GM18498 (cell line): ENCODE measurements around the gene CTNNA1.
"Not testable (repeated sequence)": the region's sequence is repeated elsewhere in the genome, so short reads cannot be mapped to it uniquely, and the experiment has no call there.

Experiments
- ATAC-seq: cut with Tn5 transposase; IDR thresholded peaks from one replicate; pipeline ENCODE4 v1.9.1; 2021; ENCODE audit warnings: mild to moderate bottlenecking, moderate library complexity; ENCODE audit not compliant: unreplicated experiment

CTNNA1 gene

GRCh38 chr5:138724470-138725146, 28.6 kb upstream of the CTNNA1 start:
- ATAC-seq: no peak

DNA sequence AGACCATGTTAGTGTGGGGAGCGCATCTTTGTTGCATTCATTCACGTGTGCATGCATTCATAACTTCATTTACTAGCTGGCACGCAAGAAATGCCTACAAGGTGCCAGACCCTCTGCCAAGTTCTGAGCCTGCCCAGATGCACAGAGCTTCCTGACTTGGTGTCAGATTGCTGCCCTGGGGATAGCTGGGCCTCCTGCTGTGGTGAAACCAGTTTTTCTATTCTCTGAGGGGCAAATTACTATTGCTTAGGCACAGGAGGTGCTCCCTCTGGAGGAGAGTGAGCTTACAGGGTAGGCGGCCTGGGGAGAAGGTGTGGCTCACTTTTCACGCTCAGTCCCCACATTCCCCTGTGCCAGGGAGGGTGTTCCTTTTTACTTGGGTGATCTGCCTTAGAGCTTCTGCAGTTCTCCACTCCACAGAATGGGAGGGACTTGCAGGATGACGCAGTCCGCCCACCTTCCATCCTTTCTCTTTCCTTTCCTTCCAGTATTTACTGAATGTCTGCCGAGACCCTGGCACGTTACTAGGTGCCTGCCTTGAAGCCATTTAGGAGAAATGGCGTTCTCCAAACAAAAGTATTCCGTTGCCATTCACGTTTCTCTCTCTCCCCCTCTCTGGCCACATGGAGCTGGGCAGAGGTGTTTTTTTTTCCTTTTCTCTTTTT, 27.9 kb upstream of the CTNNA1 start:
- ATAC-seq: no peak

DNA sequence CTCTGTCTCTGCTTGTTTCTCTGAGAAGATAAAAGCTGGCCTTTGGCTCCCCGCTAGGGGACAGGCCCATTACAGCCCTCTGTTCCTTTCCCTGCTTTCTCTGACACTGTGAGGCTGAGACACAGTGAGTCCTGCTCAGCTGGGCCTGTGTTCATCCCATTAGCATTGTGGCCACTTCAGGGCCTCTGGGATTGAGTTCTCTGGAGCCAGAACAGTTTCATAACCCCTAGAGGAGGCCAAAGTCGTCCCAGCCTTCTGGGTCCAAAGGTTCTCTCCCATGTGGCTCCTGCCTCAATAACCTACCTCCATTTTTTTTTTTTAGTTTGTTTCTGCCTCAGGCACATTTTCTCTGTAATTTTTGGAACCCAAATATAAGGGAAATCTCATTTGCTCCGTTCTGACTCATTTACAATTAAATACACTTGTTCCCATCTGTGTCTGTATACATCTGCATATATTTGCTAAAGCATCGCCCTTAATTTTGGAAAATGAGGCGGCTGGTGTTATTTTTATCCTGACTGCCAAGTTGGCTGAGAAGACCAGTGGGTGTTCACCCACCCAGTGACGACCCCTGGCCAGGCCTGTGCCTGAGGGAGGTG, 27.3 kb upstream of the CTNNA1 start:
- ATAC-seq: no peak

DNA sequence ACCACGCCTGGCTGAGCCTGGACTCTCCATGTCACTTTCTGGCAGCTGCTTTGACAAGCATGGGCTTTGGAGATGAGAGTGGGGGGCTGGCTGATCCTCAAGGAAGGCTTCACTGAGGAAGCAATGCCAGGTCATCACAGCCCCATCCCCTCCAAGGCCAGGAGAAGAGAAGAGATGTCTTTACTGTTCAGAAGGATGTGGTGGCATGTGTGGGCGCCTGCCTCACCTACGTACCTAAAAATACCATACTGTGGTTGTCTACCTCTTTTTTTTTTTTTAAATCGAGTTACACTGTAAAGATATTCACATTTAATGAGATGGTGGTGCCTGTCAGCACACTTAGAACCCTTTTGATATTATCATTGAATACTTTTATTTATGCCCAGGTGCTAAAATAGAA, 26.4 kb upstream of the CTNNA1 start:
- no peak for ATAC-seq

GRCh38 chr5:138730496-138730895, 22.7 kb upstream of the CTNNA1 start:
- ATAC-seq: not testable (repeated sequence)

- ATAC-seq: no peak
These were observed 20.8 kb upstream of the CTNNA1 start for GRCh38 chr5:138732466-138732865.

DNA sequence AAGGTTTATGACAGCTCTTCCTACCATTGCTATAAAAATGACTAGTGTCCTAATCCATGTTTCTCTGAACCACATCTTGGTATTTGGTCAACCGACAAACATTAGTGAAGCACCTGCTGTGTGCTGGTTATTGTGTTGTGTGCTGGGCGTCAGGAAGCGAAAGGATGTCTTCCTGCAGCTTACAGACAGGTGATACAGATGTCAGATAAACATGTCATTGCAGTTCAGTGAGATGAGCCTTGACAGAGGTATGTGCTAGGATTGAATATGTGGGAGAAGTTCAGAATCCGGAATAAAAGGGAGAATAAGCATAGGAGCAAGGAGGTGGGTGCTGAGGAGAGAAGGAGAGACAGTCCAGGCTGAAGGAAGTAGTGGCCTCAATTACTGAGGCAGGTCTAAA, 20.3 kb upstream of the CTNNA1 start:
- no peak for ATAC-seq

DNA sequence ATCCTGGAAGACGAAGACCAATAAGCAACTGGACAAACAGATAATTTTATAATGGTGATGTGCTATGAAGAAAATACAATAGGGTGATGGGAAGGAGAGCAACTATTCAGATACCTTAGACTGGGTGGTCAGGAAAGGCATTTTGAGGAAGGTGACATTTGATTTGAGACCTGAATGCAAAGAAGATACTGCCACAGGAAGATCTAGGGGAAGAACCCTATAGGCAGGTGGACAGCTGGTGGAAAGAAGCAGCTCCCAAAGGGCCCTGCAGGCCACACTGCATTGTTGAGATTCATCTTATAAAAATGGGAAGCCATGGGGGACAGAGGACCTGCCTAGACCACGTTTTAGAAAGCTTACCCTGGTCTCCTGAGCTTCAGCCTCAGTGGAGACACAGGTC, 19.7 kb upstream of the CTNNA1 start:
- no peak for ATAC-seq

DNA sequence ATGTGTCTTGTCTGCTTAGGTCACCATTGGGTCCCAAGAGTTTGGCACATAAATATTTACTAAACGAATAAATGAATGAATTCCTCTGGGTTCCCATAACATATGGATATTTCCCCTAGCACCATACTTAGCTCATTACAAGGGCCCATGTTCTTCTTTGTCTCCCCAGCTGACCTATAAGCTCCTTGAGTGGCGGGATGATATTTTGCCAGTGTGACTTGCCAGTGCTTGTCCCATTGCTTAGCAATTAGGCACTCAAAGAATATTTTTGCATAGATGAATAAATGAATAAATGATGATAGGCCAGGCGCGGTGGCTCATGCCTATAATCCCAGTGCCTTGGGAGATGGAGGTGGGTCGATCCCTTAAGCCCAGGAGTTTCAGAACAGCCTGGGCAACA, 16.9 kb upstream of the CTNNA1 start:
- ATAC-seq: no peak

- no peak for ATAC-seq
These were observed 15.5 kb upstream of the CTNNA1 start for GRCh38 chr5:138737494-138738265.

GRCh38 chr5:138738399-138738798, 14.8 kb upstream of the CTNNA1 start:
- ATAC-seq: no peak

- no peak for ATAC-seq
These were observed 13.3 kb upstream of the CTNNA1 start for GRCh38 chr5:138739938-138740337.

DNA sequence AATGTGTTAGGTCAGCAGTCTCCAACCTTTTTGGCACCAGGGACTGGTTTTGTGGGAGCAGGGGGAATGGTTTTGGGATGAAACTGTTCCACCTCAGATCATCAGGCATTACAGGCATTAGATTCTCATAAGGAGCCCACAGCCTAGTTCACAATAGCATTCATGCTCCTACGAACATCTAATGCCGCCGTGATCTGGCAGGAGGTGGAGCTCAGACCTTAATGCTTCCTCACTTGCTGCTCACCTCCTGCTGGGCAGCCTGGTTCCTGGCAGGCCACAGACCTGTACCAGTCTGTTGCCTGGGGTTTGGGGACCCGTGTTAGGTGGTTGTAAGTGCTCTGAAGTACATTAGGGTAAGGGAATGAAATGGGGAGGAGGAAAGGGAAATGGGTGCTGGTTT, 9.7 kb upstream of the CTNNA1 start:
- no peak for ATAC-seq

GRCh38 chr5:138745268-138745667, 8.0 kb upstream of the CTNNA1 start:
- no peak for ATAC-seq

DNA sequence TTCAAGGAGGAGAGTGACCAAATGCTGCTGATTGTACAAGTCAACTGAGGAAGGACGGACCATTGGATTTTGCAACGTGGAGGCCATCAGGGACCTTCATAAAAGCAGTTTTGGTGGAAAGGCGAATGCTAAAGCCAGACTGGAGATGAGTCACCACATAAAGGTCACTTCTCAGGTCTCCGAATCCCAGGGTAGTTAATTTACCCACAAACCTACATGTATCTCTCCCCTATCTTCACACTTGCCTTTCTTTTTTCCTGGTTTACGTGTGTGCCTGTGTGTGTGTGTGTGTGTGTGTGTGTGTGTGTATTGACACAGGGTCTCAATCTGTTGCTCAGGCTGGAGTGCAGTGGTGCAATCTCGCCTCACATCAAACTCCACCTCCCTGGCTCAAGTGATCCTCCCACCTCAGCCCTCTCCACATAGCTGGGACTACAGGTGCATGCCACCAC, 4.6 kb upstream of the CTNNA1 start:
- no peak for ATAC-seq

DNA sequence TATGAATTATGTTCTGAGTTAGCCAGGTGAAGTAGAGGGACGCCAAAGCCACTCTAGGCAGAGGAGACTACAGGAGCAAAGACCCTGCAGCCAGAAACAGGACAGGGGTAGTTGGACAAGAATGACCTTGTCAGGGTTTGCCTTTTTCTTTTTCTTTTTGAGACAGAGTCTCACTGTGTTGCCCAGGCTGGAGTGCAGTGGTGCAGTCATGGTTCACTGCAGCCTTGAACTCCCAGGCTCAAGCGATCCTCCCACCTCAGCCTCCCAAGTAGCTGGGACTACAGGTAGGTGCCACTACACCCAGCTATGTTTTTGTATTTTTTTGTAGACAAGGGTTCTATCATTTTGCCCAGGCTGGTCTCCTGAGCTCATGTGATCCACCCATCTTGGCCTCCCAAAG, 1.9 kb upstream of the CTNNA1 start:
- not testable (repeated sequence) for ATAC-seq

DNA sequence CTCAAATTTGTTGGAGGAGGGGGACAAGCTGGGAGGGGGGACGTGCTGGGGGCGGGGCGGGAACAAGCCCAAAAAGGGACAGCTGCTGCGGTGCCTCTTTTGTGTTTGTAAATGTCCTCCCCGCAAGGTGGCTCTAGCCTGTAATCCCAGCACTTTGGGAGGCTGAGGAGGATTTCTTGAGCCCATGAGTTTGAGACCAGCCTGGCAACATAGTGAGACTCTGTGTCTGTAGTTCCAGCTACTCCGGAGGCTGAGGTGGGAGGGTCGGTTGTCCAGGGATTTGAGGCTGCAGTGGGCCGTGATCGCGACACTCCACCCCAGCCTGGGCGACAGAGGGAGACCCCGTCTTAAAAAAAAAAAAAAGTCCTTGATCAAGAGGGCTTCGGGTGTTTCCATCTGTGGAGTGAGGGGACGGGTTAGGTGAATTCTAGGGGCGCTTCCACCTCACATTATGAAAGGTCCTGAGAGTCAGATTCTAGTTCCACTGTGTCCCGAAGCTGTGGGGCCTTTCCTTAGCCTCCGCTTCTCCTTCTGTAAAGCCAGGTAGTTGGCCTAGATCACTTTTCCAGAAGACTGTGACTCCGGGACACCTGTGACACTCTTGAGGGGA, 779 bp upstream of the CTNNA1 start:
- no peak for ATAC-seq

- ATAC-seq: peak; percentile 6
These were observed 821 bp downstream of the CTNNA1 start for GRCh38 chr5:138753794-138754698.

DNA sequence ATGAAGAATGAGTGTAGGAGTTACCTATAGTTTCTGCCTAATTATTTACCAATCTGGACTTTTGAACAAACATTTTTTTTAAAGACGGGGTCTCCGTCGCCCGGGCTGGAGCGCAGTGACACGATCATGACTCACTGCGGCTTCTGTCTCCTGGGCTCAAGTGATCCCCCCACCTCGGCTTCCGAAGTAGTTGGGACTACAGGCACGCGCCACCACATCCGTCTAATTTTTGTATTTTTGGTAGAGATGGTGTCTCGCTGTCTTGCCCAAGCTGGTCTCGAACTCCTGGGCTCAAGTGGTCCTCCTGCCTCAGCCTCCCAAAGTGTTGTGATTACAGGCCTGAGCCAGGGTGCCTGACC, 1.5 kb downstream of the CTNNA1 start:
- no peak for ATAC-seq

DNA sequence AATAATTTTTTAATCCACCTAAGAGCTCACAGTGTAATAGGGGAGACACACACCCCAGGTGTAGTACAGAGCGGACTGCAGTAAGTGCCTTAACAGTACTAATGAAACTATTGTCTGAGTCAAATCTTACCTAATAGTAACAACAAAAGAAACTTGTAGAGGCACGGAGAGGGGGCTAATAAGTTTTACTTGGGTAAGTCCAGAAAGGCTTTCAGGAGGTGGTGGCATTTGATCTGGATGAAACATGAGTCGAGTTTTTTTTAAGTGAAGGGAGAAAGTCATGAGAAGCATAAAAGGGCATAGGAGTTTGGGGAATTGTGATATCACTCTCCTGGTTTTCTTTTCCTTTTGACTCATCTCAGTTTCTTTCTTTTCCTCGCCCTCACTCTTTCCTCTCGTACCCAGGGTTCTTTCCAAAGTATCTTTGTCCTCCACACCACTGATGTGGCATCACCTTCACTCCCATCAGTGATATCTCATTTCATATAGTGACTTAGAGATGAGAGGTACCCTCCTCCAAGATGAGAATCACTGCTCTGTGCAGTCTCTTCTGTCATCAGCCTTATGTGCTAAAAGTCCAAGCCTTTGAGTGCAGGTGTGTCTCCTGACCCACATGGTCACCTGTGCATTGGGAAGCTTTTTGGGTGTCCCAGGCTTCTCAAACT, 2.0 kb downstream of the CTNNA1 start:
- no peak for ATAC-seq
